SK-MEL-5 (cell line): Measurements from ENCODE around the gene GLIPR1. TPM values are rescaled to one million over a fixed set of nuclear protein-coding genes. Genes with fewer than 3 reads are reported as not detected.
"Not testable (repeated sequence)": the region's sequence is repeated elsewhere in the genome, so short reads cannot be mapped to it uniquely, and the experiment has no call there.

Source experiments
- DNase-seq: peaks from one replicate; pipeline ENCODE4 v3.0.0-alpha.2; 2016; ENCODE audit warnings: low read depth, low spot score
- in situ Hi-C: cut with HindIII; loops from 2 replicates; pipeline ENCODE4 v1.10.0; 2016; ENCODE audit warnings: low sequenced_read_pairs, high pct_unique_total_duplicates, low pct_unique_long_range_greater_than_20kb
- polyA plus RNA-seq, 2 experiments: library from polyadenylated mRNA; depleted of rRNA; stranded (reverse); fragments of >200 nt; gene quantifications; 2 replicates each; pipeline ENCODE4 v1.2.3, GENCODE V29; 2015
- total RNA-seq: library from RNA; depleted of rRNA; stranded (reverse); fragments of >200 nt; shearing (Covaris generic); gene quantifications from 2 replicates; pipeline ENCODE4 v1.2.3, GENCODE V29; 2014; rRNA removed

GLIPR1 gene
- 0.35 and 0.61 TPM in 2 replicates for total RNA-seq
- 0.52 and 1.3 TPM in 2 replicates for polyA plus RNA-seq (2015; cell fraction: cytosol; rRNA removed)
- 0.33 and 2.6 TPM in 2 replicates for polyA plus RNA-seq (2015; cell fraction: nucleus; rRNA removed)

GRCh38 chr12:75480469-75480949 lies at the start of gene GLIPR1:
GLIPR1 (plus strand) TSS chr12:75480755; CDS start chr12:75480881, 126 bp downstream.
- DNase-seq: peak; percentile 29
- in situ Hi-C loops: no loop called here

- in situ Hi-C loops: no loop called here
- DNase-seq: no peak
Observed at GRCh38 chr12:75432924-75433323, 47.6 kb upstream of the GLIPR1 start.

- in situ Hi-C loops: no loop called here
- DNase-seq: peak; percentile 47
Observed at GRCh38 chr12:75437564-75437963, 43.0 kb upstream of the GLIPR1 start.

- in situ Hi-C loops: no loop called here
- DNase-seq: no peak
Observed at GRCh38 chr12:75438059-75438754, 42.3 kb upstream of the GLIPR1 start.

GRCh38 chr12:75439048-75439447 lies 41.5 kb upstream of the GLIPR1 start:
- DNase-seq: no peak
- in situ Hi-C loops: no loop called here

- no peak for DNase-seq
- in situ Hi-C loops: no loop called here
Observed at GRCh38 chr12:75439930-75440329, 40.6 kb upstream of the GLIPR1 start.

- in situ Hi-C loops, DNase-seq: not testable (repeated sequence)
Observed at GRCh38 chr12:75441687-75442449, 38.7 kb upstream of the GLIPR1 start.

GRCh38 chr12:75442454-75442853 lies 38.1 kb upstream of the GLIPR1 start:
- in situ Hi-C loops, DNase-seq: not testable (repeated sequence)

- no peak for DNase-seq
- in situ Hi-C loops: no loop called here
Observed at GRCh38 chr12:75443709-75444108, 36.8 kb upstream of the GLIPR1 start.

- in situ Hi-C loops: no loop called here
- no peak for DNase-seq
Observed at GRCh38 chr12:75444429-75445136, 36.0 kb upstream of the GLIPR1 start.

- DNase-seq, in situ Hi-C loops: not testable (repeated sequence)
Observed at GRCh38 chr12:75445137-75445507, 35.4 kb upstream of the GLIPR1 start.

GRCh38 chr12:75446857-75447256 lies 33.7 kb upstream of the GLIPR1 start:
- in situ Hi-C loops: no loop called here
- no peak for DNase-seq

GRCh38 chr12:75447691-75448393 lies 32.7 kb upstream of the GLIPR1 start:
- no peak for DNase-seq
- in situ Hi-C loops: no loop called here

GRCh38 chr12:75452675-75453330 lies 27.8 kb upstream of the GLIPR1 start:
- in situ Hi-C loops: no loop called here
- DNase-seq: no peak

GRCh38 chr12:75455839-75456238 lies 24.7 kb upstream of the GLIPR1 start:
- DNase-seq: peak; percentile 28
- in situ Hi-C loops: no loop called here

- DNase-seq: no peak
- in situ Hi-C loops: no loop called here
Observed at GRCh38 chr12:75457191-75457590, 23.4 kb upstream of the GLIPR1 start.

- DNase-seq, in situ Hi-C loops: not testable (repeated sequence)
Observed at GRCh38 chr12:75457866-75458265, 22.7 kb upstream of the GLIPR1 start.
